Right lobe of liver (tissue), 6 donors: ENCODE measurements around the gene FHIT. TPM values are rescaled to one million over a fixed set of nuclear protein-coding genes. Genes with fewer than 3 reads are reported as not detected.
"Not testable (repeated sequence)": the region's sequence is repeated elsewhere in the genome, so short reads cannot be mapped to it uniquely, and the experiment has no call there.

Experiments
- ATAC-seq, 4 donors: fragments of 200-7000 bp; cut with Tn5 transposase; one replicate each; pipeline ENCODE4 v1.9.1; 2020; ENCODE audit warnings: mild to moderate bottlenecking in 4 of 4, moderate library complexity in 4 of 4
- DNase-seq, 3 donors: peaks; one replicate each; pipeline ENCODE4 v3.0.0-alpha.2; 2020
- H3K27ac ChIP-seq, 3 donors: fragments of 200-600 bp; one replicate each; pipeline ENCODE4 v1.8.0; 2022
- H3K27me3 ChIP-seq, 2 donors: fragments of 200-600 bp; one replicate each; pipeline ENCODE4 v1.8.0; 2022
- H3K36me3 ChIP-seq, 4 donors: fragments of 200-600 bp; sonication (generic) in 1 of 4; one replicate each; pipeline versions ENCODE4 v1.5.1 to v1.8.0; 2017 to 2022; ENCODE audit warnings: control low read depth in 1 of 4
- H3K4me1 ChIP-seq, 4 donors: fragments of 200-600 bp; sonication (generic) in 1 of 4; one replicate each; pipeline versions ENCODE4 v1.5.1 to v1.8.0; 2017 to 2022; ENCODE audit warnings: control low read depth in 1 of 4
- H3K4me3 ChIP-seq, 3 donors: fragments of 200-600 bp; one replicate each; pipeline ENCODE4 v1.8.0; 2022
- H3K9me3 ChIP-seq, 4 donors: fragments of 200-600 bp; sonication (generic) in 1 of 4; one replicate each; pipeline versions ENCODE4 v1.5.1 to v1.8.0; 2017 to 2022; ENCODE audit warnings: control low read depth in 1 of 4
- CTCF ChIP-seq, 4 donors: fragments of 200-600 bp in 3 of 4; fragments of 450-650 bp in 1 of 4; IDR thresholded peaks; one replicate each; pipeline versions ENCODE4 v1.5.1 to v1.8.0; 2016 to 2022; ENCODE audit warnings: antibody characterized with exemption in 4 of 4, mild to moderate bottlenecking in 2 of 4
- POLR2A ChIP-seq: fragments of 450-650 bp; IDR thresholded peaks from one replicate; pipeline ENCODE4 v1.6.1; 2017; ENCODE audit warnings: antibody characterized with exemption, mild to moderate bottlenecking
- WGBS: methylation state at CpG from one replicate; pipeline ENCODE4 v1.1.6; 2018; ENCODE audit warnings: low coverage, low lambda C conversion rate; ENCODE audit not compliant: insufficient coverage; ENCODE audit errors: missing lambda C conversion rate; 5-methylcytosine and 5-hydroxymethylcytosine counted together
- intact Hi-C, 2 donors: fragments of 100-400 bp; cut with DNase I; formaldehyde crosslinking; loops; one replicate each; pipeline versions ENCODE4 v1.11.2 to v1.14.1; 2022
- total RNA-seq, 6 experiments: library from RNA; depleted of rRNA in 2 of 6; stranded (reverse); fragments of >200 nt in 2 of 6; fragmentation: NEBNext Ultra II Directional in 3 of 6; extraction: Animal tissue kit (Norgen Biotek cat#: 25700) in 3 of 6; gene quantifications; one replicate each; pipeline versions ENCODE4 v1.1.0 to v1.2.4, GENCODE V29; 2016 to 2023
- donor health status: DM: no; HTN: yes; CAD: no.
- donor health status: DM: no; HTN: no; CAD: no.
- donor health status: DM: no; HTN: no; CAD: no.
- donor health status: DM: no; HTN: yes; CAD: no.
- donor health status: DM: no; HTN: yes; CAD: no.

FHIT gene
- total RNA-seq, 6 experiments from 2014 or later = 6.6 to 11.2 (median 8.0) TPM

GRCh38 chr3:60909526-60909925, 341.7 kb downstream of the FHIT start:
- TF ChIP-seq POLR2A (no peak), CTCF (IDR thresholded peaks at IDR 0.05) (no peak)
- intact Hi-C loops = no loop called here
- ATAC-seq (no peak), DNase-seq (no peak)
- H3K27me3 ChIP-seq = no peaks in the 10 kb centered on the region
- no peaks in the 10 kb centered on the region for H3K9me3 ChIP-seq
- no peaks in the 10 kb centered on the region for H3K36me3 ChIP-seq
- no peak overlapping the region for H3K4me3 ChIP-seq
- no peaks in the 10 kb centered on the region for H3K4me1 ChIP-seq
- no peak overlapping the region for H3K27ac ChIP-seq
- 77% methylated on average over 2 of the region's 2 CpGs for WGBS

GRCh38 chr3:60906283-60906682, 345.0 kb downstream of the FHIT start:
- ATAC-seq = no peak
- H3K27ac ChIP-seq = no peak overlapping the region
- no peak overlapping the region for H3K4me3 ChIP-seq

GRCh38 chr3:60898321-60898720, 352.9 kb downstream of the FHIT start:
- WGBS = 47% methylated on average over 1 of the region's 1 CpG
- no peak for TF ChIP-seq CTCF (IDR thresholded peaks at IDR 0.05)
- TF ChIP-seq POLR2A = no peak
- no peak overlapping the region for H3K27ac ChIP-seq
- no peak for ATAC-seq
- no peak for DNase-seq
- no peaks in the 10 kb centered on the region for H3K36me3 ChIP-seq
- H3K27me3 ChIP-seq = no peaks in the 10 kb centered on the region
- H3K4me3 ChIP-seq = no peak overlapping the region
- H3K4me1 ChIP-seq = no peaks in the 10 kb centered on the region
- intact Hi-C loops = no loop called here
- H3K9me3 ChIP-seq = no peaks in the 10 kb centered on the region

More at GRCh38 chr3:60906283-60906682, 345.0 kb downstream of the FHIT start:
- intact Hi-C loops = no loop called here
- DNase-seq = no peak
- no peaks in the 10 kb centered on the region for H3K4me1 ChIP-seq
- H3K9me3 ChIP-seq = no peaks in the 10 kb centered on the region
- no peaks in the 10 kb centered on the region for H3K27me3 ChIP-seq
- no peak for TF ChIP-seq CTCF (IDR thresholded peaks at IDR 0.05)
- TF ChIP-seq POLR2A = no peak
- no peaks in the 10 kb centered on the region for H3K36me3 ChIP-seq
- WGBS = 89% methylated on average over 5 of the region's 5 CpGs

GRCh38 chr3:60893946-60894345, 357.3 kb downstream of the FHIT start:
- no peak overlapping the region for H3K4me3 ChIP-seq
- intact Hi-C loops = no loop called here
- H3K27ac ChIP-seq = no peak overlapping the region
- H3K9me3 ChIP-seq = no peaks in the 10 kb centered on the region
- no peaks in the 10 kb centered on the region for H3K4me1 ChIP-seq
- no peak for TF ChIP-seq CTCF (IDR thresholded peaks at IDR 0.05)
- no peak for TF ChIP-seq POLR2A
- ATAC-seq = no peak
- no peaks in the 10 kb centered on the region for H3K27me3 ChIP-seq
- DNase-seq = no peak
- 74% methylated on average over 2 of the region's 2 CpGs for WGBS
- no peaks in the 10 kb centered on the region for H3K36me3 ChIP-seq

- ATAC-seq (no peak), DNase-seq (no peak)
- intact Hi-C loops = no loop called here
- H3K27ac ChIP-seq = no peak overlapping the region
- no peaks in the 10 kb centered on the region for H3K27me3 ChIP-seq
- no peaks in the 10 kb centered on the region for H3K4me1 ChIP-seq
- no peak overlapping the region for H3K4me3 ChIP-seq
- no peaks in the 10 kb centered on the region for H3K9me3 ChIP-seq
- no peaks in the 10 kb centered on the region for H3K36me3 ChIP-seq
- WGBS = 57% methylated on average over 4 of the region's 5 CpGs
- no peak for TF ChIP-seq POLR2A
- TF ChIP-seq CTCF (IDR thresholded peaks at IDR 0.05) = no peak
Measured at GRCh38 chr3:60890226-60890625, 361.0 kb downstream of the FHIT start.

GRCh38 chr3:60888952-60889351, 362.3 kb downstream of the FHIT start:
- H3K9me3 ChIP-seq, H3K4me1 ChIP-seq, DNase-seq, intact Hi-C loops, H3K4me3 ChIP-seq, ATAC-seq, H3K27me3 ChIP-seq, H3K36me3 ChIP-seq, H3K27ac ChIP-seq: not testable (repeated sequence)
- 95% methylated on average over 7 of the region's 10 CpGs for WGBS
